Stimulated activated CD8-positive, alpha-beta memory T cell treated with anti-CD3 and anti-CD28 coated beads, Interleukin-15, amount 100 ng/mL, for 4 hours (primary cell): ENCODE measurements around the gene PPP1R14B.
A peak's percentile ranks its signal among the peaks of the same experiment; 100 is the strongest.

Source experiments
- DNase-seq, 2 donors: peaks; one replicate each; pipeline ENCODE4 v3.0.0-alpha.2; 2020; ENCODE audit warnings: low read depth in 2 of 2

The PPP1R14B gene

GRCh38 chr11:64245797-64246620 lies 734 bp downstream of the PPP1R14B start:
- peak; percentile 73 to 78 for DNase-seq

- DNase-seq, result peak in 1 of 2 donors; percentile 31
Measured at GRCh38 chr11:64245401-64245796, 1.3 kb downstream of the PPP1R14B start.

- DNase-seq, result no peak
Measured at GRCh38 chr11:64244966-64245365, 1.8 kb downstream of the PPP1R14B start.

GRCh38 chr11:64244107-64244506 lies 2.6 kb downstream of the PPP1R14B start:
- DNase-seq, result no peak

- DNase-seq, result no peak
Measured at GRCh38 chr11:64243236-64243854, 3.4 kb downstream of the PPP1R14B start.

GRCh38 chr11:64241491-64242374 lies 5.0 kb downstream of the PPP1R14B start:
- peak in 1 of 2 donors; percentile 99 for DNase-seq

- DNase-seq, result peak in 1 of 2 donors; percentile 99
Measured at GRCh38 chr11:64241241-64241490, 5.6 kb downstream of the PPP1R14B start.

- peak; percentile 96 to 98 for DNase-seq
Measured at GRCh38 chr11:64240435-64241240, 6.1 kb downstream of the PPP1R14B start, which contains the start of gene FKBP2. TSS of gene FKBP2 (plus strand) at chr11:64241095. CDS start at chr11:64242388, 1,293 bp downstream.

- no peak for DNase-seq
Measured at GRCh38 chr11:64239662-64240434, 6.9 kb downstream of the PPP1R14B start.

GRCh38 chr11:64238999-64239398 lies 7.7 kb downstream of the PPP1R14B start:
- no peak for DNase-seq

GRCh38 chr11:64238076-64238475 lies 8.7 kb downstream of the PPP1R14B start:
- no peak for DNase-seq

GRCh38 chr11:64237484-64237951 lies 9.2 kb downstream of the PPP1R14B start:
- no peak for DNase-seq

- no peak for DNase-seq
Measured at GRCh38 chr11:64235437-64236161, 11.1 kb downstream of the PPP1R14B start.

GRCh38 chr11:64234647-64235379 lies 11.9 kb downstream of the PPP1R14B start:
- peak in 1 of 2 donors; percentile 26 for DNase-seq

- peak in 1 of 2 donors; percentile 66 for DNase-seq
Measured at GRCh38 chr11:64233913-64234586, 12.7 kb downstream of the PPP1R14B start, which contains the start of gene VEGFB. TSS of gene VEGFB (plus strand) at chr11:64234584. CDS start at chr11:64234834, 250 bp downstream.

GRCh38 chr11:64232967-64233315 lies 13.8 kb downstream of the PPP1R14B start:
- DNase-seq, result no peak

- no peak for DNase-seq
Measured at GRCh38 chr11:64232182-64232966, 14.4 kb downstream of the PPP1R14B start.

- no peak for DNase-seq
Measured at GRCh38 chr11:64231546-64231945, 15.2 kb downstream of the PPP1R14B start.
